Esophagus muscularis mucosa (tissue), 4 donors: ENCODE data around the gene SPATA7. TPM values are rescaled to one million over a fixed set of nuclear protein-coding genes. Genes with fewer than 3 reads are reported as not detected.

Source experiments
- DNase-seq: peaks from one replicate; pipeline ENCODE4 v3.0.0-alpha.2; 2017; ENCODE audit errors: extremely low spot score
- H3K27ac ChIP-seq, 4 donors: fragments of 200-600 bp; sonication (generic); replicated peaks in 1 of 4; 1 replicate in 3 of 4; 2 replicates in 1 of 4; pipeline ENCODE4 v1.5.1; 2016 to 2019; ENCODE audit warnings: mild to moderate bottlenecking in 1 of 4
- H3K27me3 ChIP-seq, 4 donors: fragments of 200-600 bp; sonication (generic); one replicate each; pipeline versions ENCODE4 v1.5.1 to v1.6.0; 2016 to 2019
- H3K36me3 ChIP-seq, 4 donors: fragments of 200-600 bp; sonication (generic); one replicate each; pipeline ENCODE4 v1.5.1; 2016 to 2019
- H3K4me1 ChIP-seq, 4 donors: fragments of 200-600 bp; sonication (generic); one replicate each; pipeline ENCODE4 v1.5.1; 2016 to 2019
- H3K4me3 ChIP-seq, 4 donors: fragments of 200-600 bp; sonication (generic); 1 replicate in 2 of 4; 2 replicates in 2 of 4; pipeline ENCODE4 v1.5.1; 2016 to 2019; ENCODE audit warnings: mild to moderate bottlenecking in 4 of 4, moderate library complexity in 1 of 4
- H3K9me3 ChIP-seq, 4 donors: fragments of 200-600 bp; sonication (generic); 1 replicate in 3 of 4; 2 replicates in 1 of 4; pipeline ENCODE4 v1.5.1; 2016 to 2019
- POLR2AphosphoS5 ChIP-seq, 2 donors: sonication (generic); formaldehyde crosslinking; IDR thresholded peaks; one replicate each; pipeline ENCODE4 v1.6.1; 2017; ENCODE audit warnings: antibody characterized with exemption in 2 of 2
- WGBS: methylation state at CpG from one replicate; pipeline ENCODE4 v1.1.5; 2018; 5-methylcytosine and 5-hydroxymethylcytosine counted together
- intact Hi-C: fragments of 100-400 bp; cut with DNase I; formaldehyde crosslinking; loops from one replicate; pipeline ENCODE4 v1.15.1; 2023
- total RNA-seq, 4 donors: library from RNA; depleted of rRNA; stranded (reverse); fragments of >200 nt; gene quantifications; one replicate each; pipeline versions ENCODE4 v1.1.0 to v1.2.1, GENCODE V29; 2016

SPATA7 gene
- total RNA-seq, 4 donors from 2014 or later: 16.2 to 34.5 (median 20.4) TPM

DNA sequence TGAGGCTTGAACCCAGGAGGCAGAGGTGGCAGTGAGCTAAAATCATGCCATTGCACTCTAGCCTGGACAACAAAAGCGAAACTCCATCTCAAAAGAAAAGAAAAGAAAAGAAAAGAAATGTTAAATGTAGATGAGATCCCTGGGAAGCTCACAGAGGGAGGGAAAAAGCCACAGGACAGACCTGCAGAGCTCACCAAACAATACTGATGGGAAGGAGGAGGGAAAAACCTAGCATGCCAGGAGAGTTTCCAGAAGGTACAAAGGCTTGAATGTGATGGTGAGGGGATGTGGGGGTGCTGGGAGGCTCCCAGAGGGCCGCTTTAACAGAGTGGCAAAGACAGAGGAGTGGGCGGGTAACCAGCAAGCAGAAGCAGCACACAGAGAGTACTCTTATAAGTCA, 97.1 kb downstream of the SPATA7 start:
- Histone ChIP-seq H3K9me3 (no peaks in the 10 kb centered on the region), H3K27ac (no peak overlapping the region), H3K4me3 (no peak overlapping the region), H3K4me1 (peaks cover 4 to 10% (median 7%) of the 10 kb centered on the region in 4 donors), H3K27me3 (no peaks in the 10 kb centered on the region), H3K36me3 (peaks cover 27 to 75% (median 64%) of the 10 kb centered on the region in 4 donors)
- no peak for TF ChIP-seq POLR2AphosphoS5 (IDR thresholded peaks at IDR 0.05)
- no peak for DNase-seq
- 98% methylated on average over 3 of the region's 3 CpGs for WGBS
- intact Hi-C loops: no loop called here

Other genes starting within 250 kb of the SPATA7 start
- gene KCNK10, start 62.4 kb upstream of the SPATA7 start, total RNA-seq: under 1 TPM in 1 of 4 donors, not detected in 3; 0.17 TPM
- 10 to 100 TPM; 24.7 to 47.2 (median 40.7) TPM for gene PTPN21, start 169.3 kb downstream of the SPATA7 start, total RNA-seq
- gene ZC3H14, start 177.4 kb downstream of the SPATA7 start, total RNA-seq: 10 to 100 TPM; 48.6 to 60.0 (median 58.5) TPM